NCI-H82 treated with DMSO at 0.1 percent for 48 hours (cell line): ENCODE results near the gene NT5C1A.

Experiments
- DNase-seq: peaks from one replicate; lab custom pipeline; 2025; ENCODE audit not compliant: unreplicated experiment; lab: John Stamatoyannopoulos, UW

The NT5C1A gene

GRCh38 chr1:39639305-39640130 is 32.4 kb downstream of the NT5C1A start, which contains the start of gene HEYL:
TSS of gene HEYL (minus strand) at chr1:39639643. CDS start at chr1:39639625, 18 bp downstream.
- DNase-seq: peak; percentile 60

GRCh38 chr1:39638965-39639304 is 33.0 kb downstream of the NT5C1A start:
- no peak for DNase-seq

- no peak for DNase-seq
Measured at GRCh38 chr1:39637361-39637760, 34.5 kb downstream of the NT5C1A start.

GRCh38 chr1:39635871-39636210 is 36.1 kb downstream of the NT5C1A start:
- no peak for DNase-seq

GRCh38 chr1:39635205-39635870 is 36.6 kb downstream of the NT5C1A start:
- DNase-seq: peak; percentile 89

GRCh38 chr1:39633422-39633821 is 38.5 kb downstream of the NT5C1A start:
- DNase-seq: no peak

- DNase-seq: no peak
Measured at GRCh38 chr1:39632682-39633417, 39.1 kb downstream of the NT5C1A start.

- DNase-seq: no peak
Measured at GRCh38 chr1:39632323-39632681, 39.6 kb downstream of the NT5C1A start.

- no peak for DNase-seq
Measured at GRCh38 chr1:39631361-39632322, 40.3 kb downstream of the NT5C1A start.

- no peak for DNase-seq
Measured at GRCh38 chr1:39628807-39629350, 43.0 kb downstream of the NT5C1A start.

GRCh38 chr1:39626646-39627045 is 45.3 kb downstream of the NT5C1A start:
- no peak for DNase-seq

- no peak for DNase-seq
Measured at GRCh38 chr1:39625462-39626273, 46.2 kb downstream of the NT5C1A start.

GRCh38 chr1:39625009-39625408 is 46.9 kb downstream of the NT5C1A start:
- no peak for DNase-seq

GRCh38 chr1:39623053-39623452 is 48.9 kb downstream of the NT5C1A start:
- DNase-seq: no peak

GRCh38 chr1:39622427-39622826 is 49.5 kb downstream of the NT5C1A start:
- no peak for DNase-seq

GRCh38 chr1:39620659-39621165 is 51.2 kb downstream of the NT5C1A start:
- DNase-seq: no peak

GRCh38 chr1:39617488-39618049 is 54.3 kb downstream of the NT5C1A start:
- no peak for DNase-seq

GRCh38 chr1:39615086-39615673 is 56.7 kb downstream of the NT5C1A start:
- DNase-seq: no peak

- DNase-seq: no peak
Measured at GRCh38 chr1:39614488-39614887, 57.4 kb downstream of the NT5C1A start.
